BE2C (cell line): ENCODE results near the gene NPS.

ENCODE experiments used
- DNase-seq: peaks from one replicate; pipeline ENCODE4 v3.0.0-alpha.2; 2020
- H3K27me3 ChIP-seq: fragments of 250-450 bp; sonication (Bioruptor Pico); 2 replicates; pipeline ENCODE4 v1.5.1; 2020; ENCODE audit warnings: mild to moderate bottlenecking
- H3K36me3 ChIP-seq: fragments of 250-450 bp; sonication (Bioruptor Pico); 2 replicates; pipeline ENCODE4 v1.5.1; 2020; ENCODE audit warnings: mild to moderate bottlenecking
- H3K4me1 ChIP-seq: fragments of 250-450 bp; sonication (Bioruptor Pico); 2 replicates; pipeline ENCODE4 v1.5.1; 2020
- H3K4me3 ChIP-seq: 2 replicates; pipeline ENCODE4 v1.5.1; 2011; ENCODE audit warnings: low read depth, low read length
- H3K9me3 ChIP-seq: fragments of 250-450 bp; sonication (Bioruptor Pico); 2 replicates; pipeline ENCODE4 v1.5.1; 2020
- TF ChIP-seq, protein P1 (sequence below): IDR thresholded peaks from 2 replicates; pipeline ENCODE4 v1.5.1; 2012; ENCODE audit warnings: mild to moderate bottlenecking, low read depth, low read length

Gene NPS

DNA sequence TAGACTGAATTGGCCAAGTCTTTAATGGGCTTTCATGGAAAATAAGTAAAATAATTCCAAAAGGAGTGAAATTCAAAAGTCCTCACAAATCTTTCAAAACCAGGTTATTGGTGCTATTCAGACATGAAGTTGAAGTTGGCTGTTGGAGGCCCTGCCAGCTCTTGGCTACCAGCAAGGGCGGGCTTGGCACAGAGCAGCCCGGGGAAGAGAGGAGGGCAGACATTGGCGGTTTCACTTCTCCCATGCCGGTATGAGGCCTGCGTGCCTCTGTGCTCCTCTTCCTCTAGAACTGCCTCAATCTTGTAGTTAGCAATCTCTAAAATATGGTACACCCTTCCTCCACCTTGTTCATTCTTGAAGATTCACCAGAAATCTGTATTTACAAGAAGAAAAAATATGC lies 16.4 kb upstream of the NPS start:
- no peak overlapping the region for H3K4me3 ChIP-seq
- TF ChIP-seq, protein P1, sequence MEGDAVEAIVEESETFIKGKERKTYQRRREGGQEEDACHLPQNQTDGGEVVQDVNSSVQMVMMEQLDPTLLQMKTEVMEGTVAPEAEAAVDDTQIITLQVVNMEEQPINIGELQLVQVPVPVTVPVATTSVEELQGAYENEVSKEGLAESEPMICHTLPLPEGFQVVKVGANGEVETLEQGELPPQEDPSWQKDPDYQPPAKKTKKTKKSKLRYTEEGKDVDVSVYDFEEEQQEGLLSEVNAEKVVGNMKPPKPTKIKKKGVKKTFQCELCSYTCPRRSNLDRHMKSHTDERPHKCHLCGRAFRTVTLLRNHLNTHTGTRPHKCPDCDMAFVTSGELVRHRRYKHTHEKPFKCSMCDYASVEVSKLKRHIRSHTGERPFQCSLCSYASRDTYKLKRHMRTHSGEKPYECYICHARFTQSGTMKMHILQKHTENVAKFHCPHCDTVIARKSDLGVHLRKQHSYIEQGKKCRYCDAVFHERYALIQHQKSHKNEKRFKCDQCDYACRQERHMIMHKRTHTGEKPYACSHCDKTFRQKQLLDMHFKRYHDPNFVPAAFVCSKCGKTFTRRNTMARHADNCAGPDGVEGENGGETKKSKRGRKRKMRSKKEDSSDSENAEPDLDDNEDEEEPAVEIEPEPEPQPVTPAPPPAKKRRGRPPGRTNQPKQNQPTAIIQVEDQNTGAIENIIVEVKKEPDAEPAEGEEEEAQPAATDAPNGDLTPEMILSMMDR: no peak
- no peaks in the 10 kb centered on the region for H3K4me1 ChIP-seq
- no peaks in the 10 kb centered on the region for H3K36me3 ChIP-seq
- DNase-seq: no peak
- H3K9me3 ChIP-seq: no peaks in the 10 kb centered on the region
- H3K27me3 ChIP-seq: no peaks in the 10 kb centered on the region

DNA sequence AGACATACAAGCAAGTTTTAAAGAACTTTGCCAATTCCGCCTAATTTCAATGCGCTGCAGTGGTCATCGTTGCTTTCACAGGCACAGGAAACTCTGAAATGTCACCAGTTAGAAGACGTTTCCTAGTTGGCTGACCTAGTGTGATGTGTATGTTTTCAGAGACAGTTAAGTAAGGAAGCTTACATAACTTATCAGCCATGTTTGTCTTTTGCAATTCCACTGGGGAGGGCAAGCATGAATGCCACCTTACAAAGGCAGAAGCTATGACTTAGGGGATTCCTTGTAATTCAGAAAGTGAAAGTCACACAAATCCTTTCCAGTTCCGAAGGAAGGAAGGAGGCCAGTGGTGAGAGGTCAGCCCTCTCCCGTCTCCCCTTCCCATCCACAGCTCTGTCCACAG lies 15.0 kb upstream of the NPS start:
- TF ChIP-seq, protein P1: no peak
- H3K4me1 ChIP-seq: no peaks in the 10 kb centered on the region
- no peaks in the 10 kb centered on the region for H3K36me3 ChIP-seq
- no peaks in the 10 kb centered on the region for H3K9me3 ChIP-seq
- H3K4me3 ChIP-seq: no peak overlapping the region
- no peaks in the 10 kb centered on the region for H3K27me3 ChIP-seq
- no peak for DNase-seq

DNA sequence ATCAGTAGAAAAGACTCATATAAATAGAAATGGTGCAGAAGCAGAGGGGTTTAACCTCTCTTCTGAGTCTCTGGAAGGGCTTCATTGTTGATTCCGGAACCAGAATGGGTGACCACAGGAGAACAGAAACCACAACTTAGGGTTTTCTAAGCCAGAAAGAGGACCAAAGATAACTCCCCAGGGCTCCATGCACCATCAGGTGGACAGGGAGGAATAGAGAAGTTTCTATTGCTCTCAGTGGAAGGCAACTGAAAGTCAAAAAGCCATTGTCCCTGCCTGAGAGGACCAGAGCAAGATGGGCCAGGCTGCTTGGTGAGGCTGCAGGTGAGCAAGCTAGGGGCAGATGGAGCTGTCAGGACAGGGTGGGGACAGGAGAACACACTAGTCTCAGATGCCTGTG lies 14.6 kb upstream of the NPS start:
- H3K9me3 ChIP-seq: no peaks in the 10 kb centered on the region
- H3K4me1 ChIP-seq: no peaks in the 10 kb centered on the region
- no peaks in the 10 kb centered on the region for H3K36me3 ChIP-seq
- TF ChIP-seq, protein P1: no peak
- H3K4me3 ChIP-seq: no peak overlapping the region
- H3K27me3 ChIP-seq: no peaks in the 10 kb centered on the region
- no peak for DNase-seq

DNA sequence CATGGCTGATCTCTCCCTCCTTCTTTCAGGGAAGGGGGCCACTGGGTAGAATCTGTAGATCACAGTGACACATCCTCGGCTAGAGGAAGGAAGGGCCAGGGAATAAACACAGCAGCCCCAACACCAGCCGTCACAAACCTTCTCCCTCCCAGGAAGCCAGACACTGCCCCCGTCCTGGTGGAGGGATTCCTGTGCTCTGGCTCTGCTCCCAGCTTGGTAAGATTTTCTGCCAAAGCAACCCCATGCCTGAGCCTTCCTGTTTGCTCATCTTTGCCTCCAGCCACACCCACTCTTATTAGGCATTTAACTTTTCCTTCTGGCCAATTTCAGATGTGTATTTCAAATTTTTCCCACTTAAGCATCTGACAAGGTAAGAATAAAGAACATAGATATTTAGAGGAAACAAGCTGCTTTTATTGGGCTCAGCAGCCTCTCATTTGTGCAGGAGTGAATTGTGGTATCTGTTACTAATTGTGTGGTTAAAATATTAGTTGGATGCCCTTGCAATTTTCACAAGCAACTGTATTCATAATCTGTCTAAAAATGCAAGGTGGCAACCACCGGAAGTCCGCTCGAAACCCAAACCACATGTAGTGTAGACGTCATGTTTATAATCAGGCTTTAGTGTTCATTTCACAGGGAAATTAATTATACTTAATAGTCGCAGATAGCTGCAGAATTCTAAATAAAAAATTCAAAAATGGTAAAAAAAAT lies 13.2 kb upstream of the NPS start:
- TF ChIP-seq, protein P1: no peak
- H3K4me1 ChIP-seq: no peaks in the 10 kb centered on the region

DNA sequence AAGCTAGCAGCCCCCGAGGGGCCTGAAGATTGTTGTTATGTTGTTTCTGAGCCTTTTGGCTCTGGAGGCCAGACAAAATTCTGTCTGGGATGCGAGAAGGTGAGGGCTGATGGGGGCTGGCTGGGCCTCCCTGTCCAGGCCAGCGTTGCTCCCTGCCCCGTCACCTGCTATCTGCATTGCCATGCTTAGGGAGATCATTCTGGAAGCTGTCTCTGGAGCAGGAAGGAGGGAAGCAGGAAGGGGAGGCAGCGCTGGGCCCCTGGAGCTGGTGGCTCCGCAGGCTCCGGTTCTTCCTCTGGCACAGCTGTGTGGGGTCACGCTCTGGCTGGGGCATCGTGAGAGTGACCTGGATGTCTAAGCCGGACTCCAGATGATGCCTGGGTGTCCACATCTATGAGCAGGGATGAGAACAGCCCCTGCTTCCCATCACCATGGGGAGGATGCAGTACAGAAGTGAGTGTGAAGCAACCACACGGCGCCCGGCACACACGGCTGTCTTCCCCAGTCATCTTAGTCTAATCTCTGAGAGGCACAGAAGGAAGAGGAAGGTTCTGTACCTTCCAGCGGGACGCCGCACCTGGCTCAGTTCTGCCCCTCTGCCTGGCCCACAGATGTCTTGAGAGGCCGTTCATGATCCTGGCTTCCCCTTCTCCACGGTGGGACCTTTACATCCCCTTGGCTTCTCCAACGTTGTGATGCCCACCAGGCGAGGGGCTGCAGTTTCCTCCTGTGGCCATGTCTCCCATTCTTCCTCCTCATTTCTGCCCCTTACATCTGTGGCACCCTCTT lies 11.9 kb upstream of the NPS start:
- Histone ChIP-seq H3K4me1 (no peaks in the 10 kb centered on the region), H3K9me3 (no peaks in the 10 kb centered on the region)
- DNase-seq: no peak

More for the DNA sequence above, 13.2 kb upstream of the NPS start:
- no peaks in the 10 kb centered on the region for H3K9me3 ChIP-seq
- no peak overlapping the region for H3K4me3 ChIP-seq
- no peaks in the 10 kb centered on the region for H3K36me3 ChIP-seq
- no peaks in the 10 kb centered on the region for H3K27me3 ChIP-seq
- DNase-seq: no peak

More for the DNA sequence above, 11.9 kb upstream of the NPS start:
- Histone ChIP-seq H3K4me3 (no peak overlapping the region), H3K36me3 (no peaks in the 10 kb centered on the region), H3K27me3 (no peaks in the 10 kb centered on the region)
- TF ChIP-seq, protein P1: no peak
